Measurements from ENCODE around the gene REEP6. TPM values are rescaled to one million over a fixed set of nuclear protein-coding genes. Genes with fewer than 3 reads are reported as not detected.

The REEP6 gene
- total and polyA plus RNA-seq, 7 donors: 0.33 to 5.6 (median 2.0) TPM; not detected in 1

DNA sequence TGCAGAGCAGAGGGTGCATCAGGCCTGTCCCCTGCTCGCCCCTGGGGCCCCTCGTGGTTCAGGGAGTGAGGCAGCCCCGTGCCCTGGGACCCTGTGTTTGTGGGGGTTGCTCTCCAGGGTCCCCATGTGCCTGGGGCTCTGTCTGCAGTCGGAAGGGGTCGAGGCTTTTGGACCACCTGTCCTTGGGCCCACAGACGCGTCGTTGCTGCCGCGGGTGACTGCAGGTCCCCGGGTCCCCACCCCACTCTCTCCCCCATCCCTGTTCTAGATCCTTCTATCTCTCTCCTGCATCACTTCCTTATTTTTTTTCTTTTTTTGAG is 2.7 kb upstream of the REEP6 start:
- intact Hi-C loops (cut with DNase I): no loop called here
- no peak overlapping the region for H3K27ac ChIP-seq
- H3K27me3 ChIP-seq: peaks cover 6 to 19% (median 9%) of the 10 kb centered on the region in 3 donors
- H3K9me3 ChIP-seq: no peaks in the 10 kb centered on the region
- no peak overlapping the region for H3K4me3 ChIP-seq
- 69 to 92% methylated on average over 11 of the region's 11 CpGs for WGBS, 2 donors
- H3K4me1 ChIP-seq: peaks cover 0 to 21% (median 15%) of the 10 kb centered on the region in 4 donors
- TF ChIP-seq POLR2AphosphoS5 (IDR thresholded peaks at IDR 0.05): no peak
- TF ChIP-seq POLR2A (IDR thresholded peaks at IDR 0.05): no peak
- TF ChIP-seq CTCF (IDR thresholded peaks at IDR 0.05): no peak
- TF ChIP-seq EP300 (IDR thresholded peaks at IDR 0.05): no peak
- H3K36me3 ChIP-seq: no peaks in the 10 kb centered on the region
- DNase-seq: no peak

DNA sequence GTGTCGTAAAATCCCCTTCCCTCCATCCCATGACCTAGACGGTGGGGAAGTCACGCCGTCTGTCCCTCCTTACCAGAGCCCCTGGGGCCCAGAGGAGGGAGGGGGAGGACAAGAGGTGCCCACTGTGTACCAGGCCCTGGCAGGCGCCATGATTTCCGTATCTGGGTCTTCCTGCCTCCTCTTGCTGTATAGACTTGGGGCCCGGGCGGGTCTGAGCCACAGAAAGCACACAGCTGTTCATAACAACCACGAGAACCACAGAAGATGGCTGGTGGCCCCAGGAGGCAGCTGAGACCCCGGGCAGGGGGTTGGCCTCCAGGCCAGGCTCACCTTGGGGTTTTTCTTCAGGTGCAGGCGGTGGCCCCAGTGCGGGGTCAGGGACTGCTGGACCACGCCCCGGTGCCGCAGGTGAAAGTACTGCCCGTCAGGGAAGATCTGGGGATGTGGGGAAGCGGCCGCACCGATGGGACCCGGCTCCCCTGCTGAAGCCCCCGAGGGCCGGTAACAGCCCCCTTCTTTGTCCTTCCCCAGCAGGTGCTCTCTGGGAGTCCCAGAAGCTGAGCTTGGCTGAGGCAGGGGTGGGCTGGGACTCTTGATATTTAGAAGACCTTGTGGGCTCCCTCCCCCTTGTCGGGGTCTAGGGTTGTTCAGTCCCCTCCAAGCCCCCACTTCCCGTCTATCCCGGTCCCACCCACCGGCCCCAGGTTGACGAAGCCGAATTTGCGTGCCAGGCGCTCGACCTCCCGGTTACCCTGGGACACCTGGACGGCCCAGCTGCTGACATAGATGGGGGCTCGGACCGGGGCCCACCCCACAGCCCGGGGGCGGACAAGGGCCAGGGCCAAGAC is 1.3 kb upstream of the REEP6 start:
- 14 to 17% methylated on average over 37 of the region's 37 CpGs for whole genome bisulfite sequencing, 2 donors
- H3K4me3 ChIP-seq: peak overlapping the region; percentile 37 to 60 (median 54)
- H3K9me3 ChIP-seq: no peaks in the 10 kb centered on the region
- no peak for DNase-seq
- intact Hi-C loops (cut with DNase I): no loop called here
- H3K4me1 ChIP-seq: peaks cover 0 to 21% (median 15%) of the 10 kb centered on the region in 4 donors
- TF ChIP-seq POLR2AphosphoS5 (IDR thresholded peaks at IDR 0.05): peak in 1 of 4 donors; percentile 50
- no peak for TF ChIP-seq CTCF (IDR thresholded peaks at IDR 0.05)
- TF ChIP-seq POLR2A (IDR thresholded peaks at IDR 0.05): no peak
- peaks cover 6 to 19% (median 9%) of the 10 kb centered on the region in 3 donors for H3K27me3 ChIP-seq
- peak overlapping the region; percentile 76 to 83 (median 80) for H3K27ac ChIP-seq
- H3K36me3 ChIP-seq: no peaks in the 10 kb centered on the region

- Histone ChIP-seq H3K36me3 (no peaks in the 10 kb centered on the region), H3K4me1 (peaks cover 0 to 21% (median 15%) of the 10 kb centered on the region in 4 donors), H3K4me3 (peak within 1 kb of the TSS; percentile 37 to 60 (median 54)), H3K9me3 (no peaks in the 10 kb centered on the region), H3K27me3 (peaks cover 6 to 22% (median 13%) of the 10 kb centered on the region in 3 donors), H3K27ac (peak within 1 kb of the TSS; percentile 76 to 83 (median 80))
- TF ChIP-seq POLR2AphosphoS5 (IDR thresholded peaks at IDR 0.05) (peak in 2 of 4 donors; percentile 17 to 26), POLR2A (IDR thresholded peaks at IDR 0.05) (no peak), CTCF (IDR thresholded peaks at IDR 0.05) (no peak), EP300 (IDR thresholded peaks at IDR 0.05) (no peak)
- intact Hi-C loops (cut with DNase I): no loop called here
- peak; percentile 100 for DNase-seq
- 1% methylated on average over 74 of the region's 74 CpGs for WGBS, 2 donors
Observed at GRCh38 chr19:1490311-1491113, 469 bp upstream of the REEP6 start, which contains the start of gene PCSK4. PCSK4 (minus strand) TSS chr19:1490350; CDS start chr19:1490346, 4 bp downstream.

DNA sequence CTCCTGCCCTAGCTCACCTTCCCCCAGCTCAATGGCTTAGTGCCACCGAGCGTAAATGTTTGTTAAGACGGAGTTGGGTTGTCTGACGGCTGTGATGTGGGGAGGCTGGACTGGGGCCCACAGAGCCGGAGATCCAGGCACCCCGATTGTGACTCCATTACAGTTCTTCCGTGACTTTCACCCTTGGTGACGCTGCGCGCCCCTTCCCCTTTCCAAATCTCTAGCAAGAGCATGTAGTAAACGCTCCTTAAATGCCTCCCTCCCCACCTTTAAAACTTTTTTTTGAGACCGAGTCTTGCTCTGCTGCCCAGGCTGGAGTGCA is 829 bp downstream of the REEP6 start:
- WGBS, 2 donors: 41 to 59% methylated on average over 12 of the region's 12 CpGs
- Histone ChIP-seq H3K9me3 (no peaks in the 10 kb centered on the region), H3K27ac (no peak overlapping the region), H3K4me1 (peaks cover 0 to 21% (median 15%) of the 10 kb centered on the region in 4 donors), H3K4me3 (no peak overlapping the region), H3K27me3 (peaks cover 6 to 33% (median 20%) of the 10 kb centered on the region in 3 donors), H3K36me3 (no peaks in the 10 kb centered on the region)
- peak; percentile 64 for DNase-seq
- no peak for TF ChIP-seq POLR2AphosphoS5 (IDR thresholded peaks at IDR 0.05)
- TF ChIP-seq CTCF (IDR thresholded peaks at IDR 0.05): no peak
- no peak for TF ChIP-seq POLR2A (IDR thresholded peaks at IDR 0.05)
- TF ChIP-seq EP300 (IDR thresholded peaks at IDR 0.05): no peak
- intact Hi-C loops (cut with DNase I): no loop called here
